Skeletal muscle satellite cell (primary cell): ENCODE measurements around the gene KATNBL1.
"Not testable (repeated sequence)": the region's sequence is repeated elsewhere in the genome, so short reads cannot be mapped to it uniquely, and the experiment has no call there.

Source experiments
- H3K27me3 ChIP-seq: 2 replicates; pipeline ENCODE4 v1.7.0; 2013; ENCODE audit warnings: low read length; ENCODE audit not compliant: control insufficient read depth, insufficient read depth
- H3K36me3 ChIP-seq: 2 replicates; pipeline ENCODE4 v1.7.0; 2013; ENCODE audit warnings: mild to moderate bottlenecking, control low read depth, low read length; ENCODE audit not compliant: insufficient read depth
- H3K4me1 ChIP-seq: 2 replicates; pipeline ENCODE4 v1.7.0; 2013; ENCODE audit warnings: low read length; ENCODE audit not compliant: control insufficient read depth, insufficient read depth
- H3K4me2 ChIP-seq: 2 replicates; pipeline ENCODE4 v1.7.0; 2013; ENCODE audit warnings: mild to moderate bottlenecking, low read length
- H3K4me3 ChIP-seq: 2 replicates; pipeline ENCODE4 v1.7.0; 2013; ENCODE audit warnings: low read length
- H3K9ac ChIP-seq: 2 replicates; pipeline ENCODE4 v1.7.0; 2013; ENCODE audit warnings: mild to moderate bottlenecking, low read depth, low read length, moderate library complexity
- H3K9me3 ChIP-seq: replicated peaks from 2 replicates; pipeline ENCODE4 v1.7.0; 2013; ENCODE audit warnings: mild to moderate bottlenecking, control low read depth, low read length

The KATNBL1 gene

GRCh38 chr15:34188711-34189110 lies 21.2 kb downstream of the KATNBL1 start:
- Histone ChIP-seq H3K4me2 (no peak overlapping the region), H3K27me3 (no peaks in the 10 kb centered on the region), H3K9me3 (no peaks in the 10 kb centered on the region), H3K36me3 (peaks cover 6% of the 10 kb centered on the region), H3K4me1 (peaks cover 7% of the 10 kb centered on the region), H3K4me3 (no peak overlapping the region), H3K9ac (no peak overlapping the region)

DNA sequence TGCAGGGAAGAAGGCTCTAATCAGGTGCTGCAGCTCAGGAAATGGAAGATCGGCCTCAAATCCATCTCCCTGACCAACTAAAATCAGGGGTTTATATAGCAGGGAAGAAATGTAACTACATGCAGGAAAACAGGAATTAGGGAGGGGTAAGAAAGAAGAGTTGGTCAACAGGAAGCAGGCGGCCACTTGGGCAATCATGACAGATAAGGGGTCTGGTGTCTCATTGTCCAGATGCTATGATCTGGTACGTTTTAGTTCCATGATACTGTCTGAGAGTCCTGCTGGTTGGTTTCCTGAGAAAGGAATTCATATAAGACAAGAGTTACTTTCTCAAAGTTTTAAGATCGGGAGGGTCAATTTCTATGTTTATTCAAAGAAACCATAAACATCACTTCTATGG lies 24.2 kb downstream of the KATNBL1 start:
- Histone ChIP-seq H3K4me1 (peaks cover 7% of the 10 kb centered on the region), H3K9ac (no peak overlapping the region), H3K4me3 (no peak overlapping the region), H3K9me3 (no peaks in the 10 kb centered on the region), H3K36me3 (peaks cover 6% of the 10 kb centered on the region), H3K27me3 (no peaks in the 10 kb centered on the region), H3K4me2 (no peak overlapping the region)

DNA sequence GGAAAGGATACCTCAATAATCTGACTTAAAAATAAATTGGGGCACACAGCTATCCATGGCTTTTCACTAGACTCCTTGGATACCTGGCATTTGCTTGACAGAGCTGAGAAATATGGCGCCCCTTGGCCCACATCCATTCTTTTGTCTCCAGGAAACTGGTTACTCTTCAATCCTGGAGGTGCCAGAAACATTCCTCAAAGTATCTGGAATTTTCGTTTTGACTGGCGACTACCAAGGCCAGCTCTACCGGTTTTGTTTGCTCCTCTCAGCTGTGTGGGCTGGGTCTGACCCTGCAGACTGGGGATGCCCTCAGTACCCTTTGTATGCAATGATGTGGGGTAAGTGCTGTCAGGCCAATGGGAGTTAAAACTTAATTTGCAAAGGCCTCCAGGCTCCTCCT lies 27.0 kb downstream of the KATNBL1 start:
- H3K9ac ChIP-seq = no peak overlapping the region
- peaks cover 6% of the 10 kb centered on the region for H3K36me3 ChIP-seq
- H3K9me3 ChIP-seq = no peaks in the 10 kb centered on the region
- no peaks in the 10 kb centered on the region for H3K27me3 ChIP-seq
- H3K4me3 ChIP-seq = no peak overlapping the region
- H3K4me2 ChIP-seq = no peak overlapping the region
- H3K4me1 ChIP-seq = no peaks in the 10 kb centered on the region

- Histone ChIP-seq H3K4me3 (no peak overlapping the region), H3K27me3 (no peaks in the 10 kb centered on the region), H3K36me3 (no peaks in the 10 kb centered on the region), H3K4me1 (no peaks in the 10 kb centered on the region), H3K9ac (no peak overlapping the region), H3K9me3 (no peaks in the 10 kb centered on the region), H3K4me2 (no peak overlapping the region)
Measured at GRCh38 chr15:34179234-34179633, 30.7 kb downstream of the KATNBL1 start.

DNA sequence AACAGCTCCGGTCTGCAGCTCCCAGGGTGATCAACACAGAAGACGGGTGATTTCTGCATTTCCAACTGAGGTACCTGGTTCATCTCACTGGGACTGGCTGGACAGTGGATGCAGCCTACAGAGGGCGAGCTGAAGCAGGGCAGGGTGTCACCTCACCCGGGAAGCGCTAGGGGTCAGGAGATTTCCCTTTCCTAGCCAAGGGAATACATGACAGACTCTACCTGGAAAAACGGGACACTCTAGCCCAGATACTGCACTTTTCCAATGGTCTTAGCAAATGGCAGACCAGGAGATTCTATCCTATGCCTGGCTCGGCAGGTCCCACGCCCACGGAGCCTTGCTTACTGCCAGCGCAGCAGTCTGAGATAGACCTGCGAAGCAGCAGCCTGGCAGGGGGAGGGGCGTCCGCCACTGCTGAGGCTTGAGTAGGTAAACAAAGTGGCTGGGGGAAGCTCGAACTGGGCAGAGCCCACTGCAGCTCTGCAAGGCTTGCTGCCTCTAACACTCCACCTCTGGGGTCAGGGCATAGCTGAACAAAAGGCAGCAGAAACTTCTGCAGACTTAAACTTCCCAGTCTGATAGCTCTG lies 43.8 kb downstream of the KATNBL1 start:
- H3K4me3 ChIP-seq, H3K9me3 ChIP-seq: not testable (repeated sequence)

DNA sequence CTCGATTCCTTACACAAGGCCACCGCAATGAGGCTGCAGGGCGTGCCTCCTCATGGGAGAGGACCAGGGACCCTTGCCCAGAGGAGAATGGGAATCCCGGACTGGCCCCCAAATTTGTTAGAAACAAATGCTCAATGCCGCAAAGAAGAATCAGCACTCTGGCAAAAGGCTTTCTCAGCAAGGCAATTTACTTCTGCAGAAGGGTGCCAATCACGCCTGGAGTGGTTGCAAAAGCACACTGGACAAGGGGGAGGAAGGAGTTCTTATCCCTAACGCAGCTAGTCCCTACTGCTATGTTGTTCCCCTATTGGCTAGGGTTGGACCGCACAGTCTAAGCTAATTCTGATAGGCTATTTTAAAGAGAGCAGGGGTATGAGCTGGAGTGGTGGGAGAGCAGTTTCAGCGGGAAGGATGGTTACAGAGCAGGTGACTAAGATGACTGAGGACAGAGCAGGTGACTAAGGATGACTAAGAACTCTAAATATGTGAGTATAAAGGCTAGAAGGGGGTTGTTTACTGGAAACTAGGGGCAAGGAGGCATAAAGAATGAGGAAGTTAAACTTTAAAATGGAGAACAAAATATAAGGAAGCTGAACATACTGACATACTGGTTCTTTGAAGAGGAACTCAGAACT lies 48.5 kb downstream of the KATNBL1 start:
- H3K4me2 ChIP-seq = no peak overlapping the region
- H3K36me3 ChIP-seq = peaks cover 39% of the 10 kb centered on the region
- no peaks in the 10 kb centered on the region for H3K4me1 ChIP-seq
- no peak overlapping the region for H3K4me3 ChIP-seq
- H3K27me3 ChIP-seq = no peaks in the 10 kb centered on the region
- H3K9me3 ChIP-seq = peaks cover 9% of the 10 kb centered on the region
- no peak overlapping the region for H3K9ac ChIP-seq

More for the DNA sequence above, 43.8 kb downstream of the KATNBL1 start:
- not testable (repeated sequence) for H3K9ac ChIP-seq, H3K27me3 ChIP-seq, H3K4me1 ChIP-seq, H3K4me2 ChIP-seq
- peaks cover 17% of the 10 kb centered on the region for H3K36me3 ChIP-seq

GRCh38 chr15:34160735-34161134 lies 49.2 kb downstream of the KATNBL1 start:
- no peak overlapping the region for H3K4me3 ChIP-seq
- no peak overlapping the region for H3K4me2 ChIP-seq
- peaks cover 46% of the 10 kb centered on the region for H3K36me3 ChIP-seq
- H3K9me3 ChIP-seq = peaks cover 14% of the 10 kb centered on the region
- H3K4me1 ChIP-seq = no peaks in the 10 kb centered on the region
- no peaks in the 10 kb centered on the region for H3K27me3 ChIP-seq
- no peak overlapping the region for H3K9ac ChIP-seq

GRCh38 chr15:34158355-34158754 lies 51.5 kb downstream of the KATNBL1 start:
- H3K4me1 ChIP-seq = peaks cover 3% of the 10 kb centered on the region
- H3K4me2 ChIP-seq = no peak overlapping the region
- H3K9ac ChIP-seq = no peak overlapping the region
- peaks cover 30% of the 10 kb centered on the region for H3K9me3 ChIP-seq
- peaks cover 70% of the 10 kb centered on the region for H3K36me3 ChIP-seq
- no peaks in the 10 kb centered on the region for H3K27me3 ChIP-seq
- H3K4me3 ChIP-seq = no peak overlapping the region

- Histone ChIP-seq H3K36me3 (peaks cover 71% of the 10 kb centered on the region), H3K4me2 (no peak overlapping the region), H3K4me3 (no peak overlapping the region), H3K9ac (no peak overlapping the region), H3K4me1 (peaks cover 3% of the 10 kb centered on the region), H3K9me3 (peaks cover 23% of the 10 kb centered on the region), H3K27me3 (no peaks in the 10 kb centered on the region)
Measured at GRCh38 chr15:34155859-34156258, 54.0 kb downstream of the KATNBL1 start.

- no peaks in the 10 kb centered on the region for H3K27me3 ChIP-seq
- H3K9ac ChIP-seq = no peak overlapping the region
- H3K4me3 ChIP-seq = no peak overlapping the region
- no peak overlapping the region for H3K4me2 ChIP-seq
- H3K36me3 ChIP-seq = peaks cover 71% of the 10 kb centered on the region
- peaks cover 3% of the 10 kb centered on the region for H3K4me1 ChIP-seq
- peaks cover 21% of the 10 kb centered on the region for H3K9me3 ChIP-seq
Measured at GRCh38 chr15:34154725-34155204, 55.1 kb downstream of the KATNBL1 start.

DNA sequence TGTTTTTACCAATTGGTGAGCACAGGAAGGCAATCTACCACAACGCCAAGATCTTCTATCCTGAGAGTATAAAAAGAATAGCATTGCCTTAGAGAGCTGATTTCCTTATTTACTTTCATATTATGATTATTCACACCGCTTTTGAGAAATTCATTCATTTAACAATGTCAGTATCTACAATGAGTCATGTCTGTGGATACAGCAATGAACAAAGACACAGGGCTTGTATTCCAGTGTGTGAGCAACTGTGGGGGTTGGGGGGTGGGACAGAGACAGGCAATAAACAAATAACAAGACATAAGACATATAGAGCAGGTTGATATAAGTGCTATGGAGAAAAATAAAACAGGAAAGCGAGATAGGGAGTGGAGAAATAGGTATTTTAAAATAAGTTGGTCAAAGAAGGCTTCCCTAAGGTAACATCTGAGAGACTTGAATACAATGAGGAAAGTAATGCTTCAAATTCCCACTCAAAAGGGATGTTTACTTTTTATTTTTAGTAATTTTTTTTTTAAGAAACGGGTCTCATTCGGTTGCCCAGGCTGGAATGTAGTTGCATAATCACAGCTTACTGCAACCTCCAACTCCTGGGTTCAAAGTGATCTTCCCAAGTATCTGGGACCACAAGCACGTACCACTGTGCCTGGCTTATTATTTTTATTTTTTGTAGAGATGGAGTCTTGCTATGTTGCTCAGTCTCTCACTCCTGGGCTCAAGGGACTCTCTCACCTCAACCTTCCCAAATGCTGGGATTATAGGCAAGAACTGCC lies 62.3 kb downstream of the KATNBL1 start:
- no peak overlapping the region for H3K4me2 ChIP-seq
- H3K9ac ChIP-seq = no peak overlapping the region
- H3K9me3 ChIP-seq = no peaks in the 10 kb centered on the region
- no peaks in the 10 kb centered on the region for H3K4me1 ChIP-seq
- no peak overlapping the region for H3K4me3 ChIP-seq
- H3K27me3 ChIP-seq = no peaks in the 10 kb centered on the region
- H3K36me3 ChIP-seq = peaks cover 50% of the 10 kb centered on the region
